Esophagus squamous epithelium (tissue), 4 donors: ENCODE results near the gene MOB3B.

ENCODE experiments used
- POLR2A ChIP-seq, 4 donors: fragments of 450-650 bp; IDR thresholded peaks; one replicate each; pipeline ENCODE4 v1.6.1; 2017; ENCODE audit warnings: antibody characterized with exemption in 4 of 4, mild to moderate bottlenecking in 4 of 4, moderate library complexity in 3 of 4
- TF ChIP-seq, protein P1 (sequence below), 6 experiments: fragments of 450-650 bp in 4 of 6; fragments of 200-600 bp in 2 of 6; sonication (generic) in 2 of 6; IDR thresholded peaks; one replicate each; pipeline ENCODE4 v1.5.1; 2016 to 2019; ENCODE audit warnings: antibody characterized with exemption in 6 of 6, mild to moderate bottlenecking in 4 of 6, moderate library complexity in 4 of 6

DNA sequence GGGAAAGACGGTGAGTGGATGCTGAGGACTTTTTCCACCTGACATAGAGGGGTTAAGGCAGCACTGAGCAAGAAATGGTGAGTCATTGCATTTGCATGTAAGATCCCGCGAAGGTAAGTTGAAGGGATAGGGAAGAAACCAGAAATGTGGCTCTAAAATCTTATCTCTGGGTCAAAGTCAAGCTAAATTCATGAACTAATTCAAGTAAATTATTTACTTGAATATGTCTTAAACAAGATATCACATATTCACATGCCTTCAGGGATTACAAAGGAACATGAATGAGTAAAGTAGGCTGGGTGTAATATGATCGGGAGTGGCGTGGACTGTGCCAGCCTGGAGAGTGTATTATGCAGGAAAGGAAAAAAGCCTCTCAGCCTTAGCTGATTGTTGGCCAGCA is 158.2 kb downstream of the MOB3B start:
- TF ChIP-seq, protein P1, sequence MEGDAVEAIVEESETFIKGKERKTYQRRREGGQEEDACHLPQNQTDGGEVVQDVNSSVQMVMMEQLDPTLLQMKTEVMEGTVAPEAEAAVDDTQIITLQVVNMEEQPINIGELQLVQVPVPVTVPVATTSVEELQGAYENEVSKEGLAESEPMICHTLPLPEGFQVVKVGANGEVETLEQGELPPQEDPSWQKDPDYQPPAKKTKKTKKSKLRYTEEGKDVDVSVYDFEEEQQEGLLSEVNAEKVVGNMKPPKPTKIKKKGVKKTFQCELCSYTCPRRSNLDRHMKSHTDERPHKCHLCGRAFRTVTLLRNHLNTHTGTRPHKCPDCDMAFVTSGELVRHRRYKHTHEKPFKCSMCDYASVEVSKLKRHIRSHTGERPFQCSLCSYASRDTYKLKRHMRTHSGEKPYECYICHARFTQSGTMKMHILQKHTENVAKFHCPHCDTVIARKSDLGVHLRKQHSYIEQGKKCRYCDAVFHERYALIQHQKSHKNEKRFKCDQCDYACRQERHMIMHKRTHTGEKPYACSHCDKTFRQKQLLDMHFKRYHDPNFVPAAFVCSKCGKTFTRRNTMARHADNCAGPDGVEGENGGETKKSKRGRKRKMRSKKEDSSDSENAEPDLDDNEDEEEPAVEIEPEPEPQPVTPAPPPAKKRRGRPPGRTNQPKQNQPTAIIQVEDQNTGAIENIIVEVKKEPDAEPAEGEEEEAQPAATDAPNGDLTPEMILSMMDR (IDR thresholded peaks at IDR 0.05) = no peak
- no peak for TF ChIP-seq POLR2A (IDR thresholded peaks at IDR 0.05)
